Ramos (cell line): ENCODE data around the gene SEMG1.

ENCODE experiments used
- in situ Hi-C: fragments of 300-500 bp; cut with MboI; formaldehyde crosslinking; loops from one replicate; pipeline ENCODE4 v1.14.3; 2022; ENCODE audit warnings: low sequenced_read_pairs; ENCODE audit not compliant: unreplicated experiment

Gene SEMG1

GRCh38 chr20:45206725-45207124 lies at the start of gene SEMG1:
TSS of gene SEMG1 (plus strand) at chr20:45207033. CDS start at chr20:45207054, 21 bp downstream.
- in situ Hi-C loops, result no loop called here

- in situ Hi-C loops, result no loop called here
Observed at GRCh38 chr20:45157962-45158361, 48.9 kb upstream of the SEMG1 start.

GRCh38 chr20:45163083-45163803 lies 43.6 kb upstream of the SEMG1 start:
- in situ Hi-C loops, result no loop called here

DNA sequence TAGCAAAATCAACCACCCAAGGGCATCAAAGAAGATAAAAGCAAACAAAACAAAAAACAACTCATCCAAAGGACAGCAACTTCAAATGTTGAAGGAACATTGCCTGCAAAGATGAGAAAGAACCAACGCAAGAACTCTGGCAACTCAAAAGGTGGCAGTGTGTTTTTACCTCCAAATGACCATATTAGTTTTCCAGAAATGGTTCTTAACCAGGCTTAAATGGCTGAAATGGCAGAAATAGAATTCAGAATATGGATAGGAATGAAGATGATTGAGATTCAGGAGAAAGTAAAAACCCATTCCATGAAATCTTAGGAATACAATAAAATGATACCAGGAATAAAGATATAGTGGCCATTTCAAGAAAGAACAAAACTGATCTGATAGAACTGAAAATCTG lies 41.9 kb upstream of the SEMG1 start:
- in situ Hi-C loops, result no loop called here

DNA sequence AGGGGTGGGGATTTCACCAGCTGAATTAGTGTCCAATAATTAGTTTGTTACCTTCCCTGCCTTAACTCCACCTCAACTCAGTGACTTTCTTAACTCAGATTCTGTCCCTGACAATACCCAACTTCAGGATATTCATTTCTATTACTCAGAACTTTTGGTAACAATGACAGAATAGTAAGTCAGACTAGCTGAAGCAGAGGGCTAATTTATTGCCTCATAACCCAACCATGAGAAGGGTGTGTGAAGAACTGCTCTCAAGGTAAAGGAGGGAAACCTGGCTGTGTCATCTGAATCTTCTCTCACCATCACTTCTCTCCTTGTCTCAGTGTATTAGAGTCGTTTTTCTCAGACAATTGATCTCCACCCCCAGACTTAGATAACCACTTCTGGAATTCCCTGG lies 33.3 kb upstream of the SEMG1 start:
- in situ Hi-C loops, result no loop called here

DNA sequence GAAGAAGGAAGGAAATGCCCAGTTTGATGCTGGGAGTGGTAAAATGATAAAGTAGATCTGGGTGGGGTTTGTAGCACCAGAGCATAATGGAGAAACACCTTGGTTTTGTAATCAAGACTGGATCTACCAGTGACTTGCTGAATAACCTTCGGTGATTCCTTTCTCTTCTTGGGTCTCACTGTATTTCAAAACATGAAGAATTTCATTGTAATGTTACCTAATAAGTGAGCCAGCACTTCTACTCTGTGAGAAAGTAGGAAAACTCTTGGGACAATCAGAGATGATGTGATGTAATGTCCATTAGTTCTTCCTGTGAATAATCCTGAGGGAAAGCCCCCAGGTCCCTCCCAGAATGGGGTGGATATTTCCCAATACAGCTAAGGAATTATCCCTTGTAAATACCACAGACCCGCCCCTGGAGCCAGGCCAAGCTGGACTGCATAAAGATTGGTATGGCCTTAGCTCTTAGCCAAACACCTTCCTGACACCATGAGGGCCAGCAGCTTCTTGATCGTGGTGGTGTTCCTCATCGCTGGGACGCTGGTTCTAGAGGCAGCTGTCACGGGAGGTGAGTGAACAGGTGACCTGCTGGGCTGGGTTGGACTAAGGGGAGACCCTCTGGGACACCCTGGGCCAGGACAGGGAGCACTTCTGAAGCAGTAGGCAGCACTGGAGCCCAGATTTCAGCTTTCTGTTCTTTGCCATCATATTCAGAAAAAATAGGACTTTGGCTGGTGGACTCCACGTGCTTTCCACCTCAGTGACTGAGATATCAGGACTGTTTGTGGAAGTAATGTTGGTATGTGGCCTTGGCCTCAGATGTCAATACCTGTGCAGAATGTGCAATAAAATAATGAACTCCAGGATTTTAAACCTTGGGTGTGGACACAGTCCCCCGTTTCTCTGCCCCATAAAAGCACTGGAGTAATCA lies 32.1 kb upstream of the SEMG1 start, which contains the start of gene PI3:
Gene PI3, plus strand, starts transcription at position 469 of the 931 bp plus-strand sequence. Its CDS starts 21 bp downstream, at position 490.
- in situ Hi-C loops, result no loop called here

- in situ Hi-C loops, result no loop called here
Observed at GRCh38 chr20:45176526-45177267, 30.1 kb upstream of the SEMG1 start.

DNA sequence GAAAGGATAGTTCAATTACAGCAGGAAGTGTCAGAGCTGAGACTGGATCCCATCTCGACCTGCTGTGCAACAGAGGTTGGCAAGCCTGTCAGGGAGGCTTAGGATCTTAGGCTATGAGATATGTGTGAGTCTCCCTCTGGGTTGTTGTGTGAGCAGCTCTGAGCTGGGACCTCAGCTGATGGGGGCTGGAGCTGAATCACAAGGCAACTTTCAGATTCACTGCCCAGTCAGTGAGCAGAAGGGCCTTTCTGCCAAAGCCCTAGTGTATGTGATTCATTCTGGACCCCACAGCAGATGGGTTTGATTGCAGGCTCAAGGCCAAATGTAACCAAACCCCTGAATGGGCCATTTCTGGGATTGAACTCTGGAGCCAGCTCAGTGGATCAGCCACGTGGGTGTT lies 27.7 kb upstream of the SEMG1 start:
- in situ Hi-C loops, result no loop called here

- in situ Hi-C loops, result no loop called here
Observed at GRCh38 chr20:45181639-45182038, 25.2 kb upstream of the SEMG1 start.

DNA sequence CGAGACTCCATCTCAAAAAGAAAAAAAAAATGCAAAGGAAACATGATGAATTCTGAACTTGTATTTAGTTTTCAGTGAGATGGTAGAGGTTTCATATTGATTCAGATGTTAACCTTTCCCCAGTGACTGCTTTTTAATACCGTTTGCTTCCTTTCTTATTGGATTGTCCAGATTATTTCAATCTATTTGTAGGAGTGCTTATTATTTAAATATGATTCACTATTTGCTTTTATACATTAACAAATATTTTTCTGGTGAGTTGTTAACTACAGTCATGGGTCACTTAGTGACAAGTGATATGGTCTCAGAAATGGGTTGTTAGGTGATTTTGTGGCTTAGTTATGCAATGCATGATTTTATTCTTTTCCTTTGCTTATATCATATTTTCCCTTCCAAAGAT lies 23.7 kb upstream of the SEMG1 start:
- in situ Hi-C loops, result no loop called here

DNA sequence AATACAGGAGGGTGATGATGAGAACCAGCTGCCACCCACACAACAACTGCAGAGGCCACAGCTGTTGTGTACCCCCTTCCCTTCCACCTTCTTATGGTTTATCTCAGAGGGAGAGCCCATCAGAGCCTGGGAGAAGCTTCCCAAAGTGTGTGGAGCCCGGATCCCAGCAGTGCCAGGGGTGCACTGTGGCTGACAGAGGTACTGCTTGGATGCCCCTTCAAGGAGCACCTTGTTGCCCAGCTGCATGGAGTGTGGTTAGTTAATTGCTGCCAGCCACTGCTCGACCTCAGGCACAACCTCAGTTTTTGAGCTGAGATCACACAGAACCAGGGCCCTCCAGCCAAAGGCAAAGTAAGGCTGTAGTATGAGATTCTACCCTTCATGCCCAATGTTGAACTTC lies 19.1 kb upstream of the SEMG1 start:
- in situ Hi-C loops, result no loop called here

GRCh38 chr20:45189067-45189609 lies 17.7 kb upstream of the SEMG1 start:
- in situ Hi-C loops, result no loop called here

DNA sequence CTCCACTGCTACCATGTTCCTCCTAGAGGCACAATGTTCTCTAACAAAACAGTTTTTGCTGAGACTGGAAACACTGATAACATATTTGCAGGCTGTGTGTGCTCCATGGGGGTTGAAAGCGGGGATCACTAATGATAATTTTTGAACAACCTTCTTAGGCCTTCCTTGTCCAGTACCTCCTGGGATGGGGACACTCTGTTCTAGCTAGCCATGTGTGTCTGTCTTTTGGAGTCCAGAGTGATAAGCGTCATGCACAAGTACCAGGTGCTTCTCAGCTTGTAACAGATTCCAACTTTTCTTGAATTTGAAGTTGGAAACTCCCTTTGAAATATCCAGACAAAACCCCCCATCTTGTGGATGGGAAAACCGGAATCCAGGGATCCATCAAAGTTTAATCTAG lies 17.0 kb upstream of the SEMG1 start:
- in situ Hi-C loops, result no loop called here

DNA sequence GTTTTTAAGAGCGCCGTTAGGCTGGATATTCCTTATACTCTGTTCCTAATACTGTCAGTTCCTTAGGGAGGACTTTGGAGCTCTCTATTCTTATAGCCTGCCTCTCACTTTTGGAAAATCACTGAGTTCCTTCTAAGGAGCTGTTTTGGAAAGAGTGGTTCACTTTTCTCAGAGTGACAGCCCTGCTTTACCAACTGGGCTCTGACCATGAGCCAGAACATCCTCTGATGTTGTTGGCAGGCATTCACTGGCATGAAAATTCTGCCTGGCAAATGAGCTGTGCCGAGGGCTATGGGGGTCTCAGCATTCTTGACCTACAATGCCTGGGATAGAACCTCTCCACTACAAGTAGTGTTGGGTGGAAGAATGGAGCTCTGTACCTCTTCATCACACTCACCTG lies 14.9 kb upstream of the SEMG1 start:
- in situ Hi-C loops, result no loop called here

GRCh38 chr20:45193331-45193730 lies 13.5 kb upstream of the SEMG1 start:
- in situ Hi-C loops, result no loop called here

- in situ Hi-C loops, result no loop called here
Observed at GRCh38 chr20:45209924-45210323, 3.1 kb downstream of the SEMG1 start.

- in situ Hi-C loops, result no loop called here
Observed at GRCh38 chr20:45211569-45212474, 5.0 kb downstream of the SEMG1 start.

GRCh38 chr20:45212836-45213235 lies 6.0 kb downstream of the SEMG1 start:
- in situ Hi-C loops, result no loop called here

- in situ Hi-C loops, result no loop called here
Observed at GRCh38 chr20:45218124-45218523, 11.3 kb downstream of the SEMG1 start.
